TTC549 (cell line): ENCODE data around the gene ITGA6.

Source experiments
- FAIRE-seq: peaks from 2 replicates; lab custom pipeline; 2012; peaks lifted over from hg19 to GRCh38; lab: Jason Lieb, UNC

The ITGA6 gene

GRCh38 chr2:172427256-172427989, at the start of gene ITGA6:
TSS of gene ITGA6 (plus strand) at chr2:172427586.
- no peak for FAIRE-seq

GRCh38 chr2:172380436-172381274, 46.7 kb upstream of the ITGA6 start:
- FAIRE-seq, result no peak

- no peak for FAIRE-seq
Observed at GRCh38 chr2:172381275-172382027, 45.9 kb upstream of the ITGA6 start.

GRCh38 chr2:172387361-172387760, 40.0 kb upstream of the ITGA6 start:
- FAIRE-seq, result no peak

GRCh38 chr2:172389685-172390339, 37.6 kb upstream of the ITGA6 start:
- FAIRE-seq, result no peak

- no peak for FAIRE-seq
Observed at GRCh38 chr2:172394002-172394401, 33.4 kb upstream of the ITGA6 start.

GRCh38 chr2:172395503-172395902, 31.9 kb upstream of the ITGA6 start:
- no peak for FAIRE-seq

- no peak for FAIRE-seq
Observed at GRCh38 chr2:172397148-172397834, 30.1 kb upstream of the ITGA6 start.

GRCh38 chr2:172398440-172398839, 28.9 kb upstream of the ITGA6 start:
- FAIRE-seq, result no peak

- no peak for FAIRE-seq
Observed at GRCh38 chr2:172399765-172400164, 27.6 kb upstream of the ITGA6 start.

GRCh38 chr2:172402198-172402597, 25.2 kb upstream of the ITGA6 start:
- no peak for FAIRE-seq

GRCh38 chr2:172403402-172403801, 24.0 kb upstream of the ITGA6 start:
- FAIRE-seq, result no peak

GRCh38 chr2:172403881-172404468, 23.4 kb upstream of the ITGA6 start:
- FAIRE-seq, result no peak

GRCh38 chr2:172404824-172405223, 22.6 kb upstream of the ITGA6 start:
- FAIRE-seq, result no peak

- FAIRE-seq, result no peak
Observed at GRCh38 chr2:172405673-172406072, 21.7 kb upstream of the ITGA6 start.

- no peak for FAIRE-seq
Observed at GRCh38 chr2:172408143-172408766, 19.1 kb upstream of the ITGA6 start.

- no peak for FAIRE-seq
Observed at GRCh38 chr2:172409042-172409441, 18.3 kb upstream of the ITGA6 start.

GRCh38 chr2:172412984-172413492, 14.3 kb upstream of the ITGA6 start:
- FAIRE-seq, result no peak

GRCh38 chr2:172415157-172415864, 12.1 kb upstream of the ITGA6 start:
- no peak for FAIRE-seq

GRCh38 chr2:172415865-172416183, 11.6 kb upstream of the ITGA6 start:
- no peak for FAIRE-seq
